GM19463 (cell line): ENCODE data around the gene CCNE1.

ENCODE experiments used
- ATAC-seq: cut with Tn5 transposase; IDR thresholded peaks from one replicate; pipeline ENCODE4 v1.9.1; 2021; ENCODE audit warnings: mild to moderate bottlenecking, moderate library complexity; ENCODE audit not compliant: unreplicated experiment

Gene CCNE1

DNA sequence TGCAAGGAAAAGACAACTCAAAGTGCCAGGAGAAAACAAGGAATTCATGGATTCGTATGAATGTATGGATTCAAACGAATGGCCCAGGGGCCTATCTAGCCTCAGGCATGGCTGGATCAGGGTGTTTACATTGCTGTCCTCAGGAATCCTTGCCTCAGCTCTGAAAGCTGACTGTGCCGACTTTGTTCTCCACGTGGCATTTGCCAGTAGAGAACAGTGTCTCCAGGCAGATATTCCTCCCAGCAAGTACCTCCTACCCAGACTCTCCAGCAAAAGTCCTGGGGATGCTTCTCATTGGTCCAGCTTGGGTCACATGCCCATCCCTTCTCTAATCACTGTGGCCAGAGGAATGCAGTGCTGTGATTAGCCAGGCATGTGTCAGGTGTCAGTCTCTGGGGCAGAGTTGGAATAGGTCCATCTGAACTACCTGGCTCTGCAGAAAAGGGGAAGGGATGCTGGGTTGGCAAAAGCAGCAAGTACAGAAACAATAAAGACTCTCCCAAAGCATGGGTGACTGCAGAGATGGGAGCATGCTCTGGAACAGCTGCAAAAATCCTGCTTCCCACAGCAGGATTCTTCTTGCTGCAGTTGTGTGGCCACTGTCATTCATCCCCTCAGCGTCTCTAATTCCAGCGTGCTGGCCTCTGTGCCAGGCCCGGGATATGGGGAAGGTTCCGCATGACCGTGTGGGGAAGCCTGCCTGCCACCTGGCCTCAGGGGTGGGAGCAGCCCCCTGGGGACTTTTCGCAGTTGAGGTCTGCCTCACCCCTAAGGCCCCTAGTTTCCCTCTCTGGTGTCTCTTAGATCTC, 30.0 kb downstream of the CCNE1 start:
- ATAC-seq, result no peak

DNA sequence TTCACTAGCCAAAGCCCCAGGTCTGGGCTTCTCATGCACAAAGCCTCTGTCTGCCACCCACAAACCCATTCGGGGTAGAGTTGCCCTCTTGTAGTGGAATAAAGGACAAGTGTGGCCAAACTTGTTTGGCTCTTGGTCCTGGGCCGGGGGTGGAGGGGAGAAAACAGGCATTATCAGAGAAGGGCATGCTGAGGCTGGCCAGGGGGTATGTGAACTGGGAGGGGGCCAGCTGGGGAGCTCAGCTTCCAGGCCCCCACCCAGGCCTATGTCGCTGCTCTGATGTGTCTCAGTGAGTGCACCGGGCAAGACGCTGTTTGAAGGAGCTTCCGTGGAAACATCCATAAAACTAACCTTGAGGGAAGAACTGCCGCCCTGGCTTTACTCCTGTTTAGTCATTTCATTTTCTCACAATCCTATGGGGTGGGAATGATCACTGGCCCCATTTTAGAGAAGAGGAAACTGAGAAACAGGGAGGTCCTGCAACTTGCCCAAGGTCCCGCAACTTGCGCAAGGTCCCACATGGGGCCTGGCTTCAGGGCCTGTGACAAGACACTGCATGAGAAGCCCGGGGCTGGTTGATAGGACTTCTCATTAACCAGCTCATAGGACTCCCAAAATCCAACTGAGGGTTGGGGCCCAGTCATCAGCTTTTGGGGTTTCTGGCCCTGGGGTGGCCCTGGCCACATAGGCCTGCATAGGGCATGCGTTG, 30.8 kb downstream of the CCNE1 start:
- ATAC-seq, result no peak

DNA sequence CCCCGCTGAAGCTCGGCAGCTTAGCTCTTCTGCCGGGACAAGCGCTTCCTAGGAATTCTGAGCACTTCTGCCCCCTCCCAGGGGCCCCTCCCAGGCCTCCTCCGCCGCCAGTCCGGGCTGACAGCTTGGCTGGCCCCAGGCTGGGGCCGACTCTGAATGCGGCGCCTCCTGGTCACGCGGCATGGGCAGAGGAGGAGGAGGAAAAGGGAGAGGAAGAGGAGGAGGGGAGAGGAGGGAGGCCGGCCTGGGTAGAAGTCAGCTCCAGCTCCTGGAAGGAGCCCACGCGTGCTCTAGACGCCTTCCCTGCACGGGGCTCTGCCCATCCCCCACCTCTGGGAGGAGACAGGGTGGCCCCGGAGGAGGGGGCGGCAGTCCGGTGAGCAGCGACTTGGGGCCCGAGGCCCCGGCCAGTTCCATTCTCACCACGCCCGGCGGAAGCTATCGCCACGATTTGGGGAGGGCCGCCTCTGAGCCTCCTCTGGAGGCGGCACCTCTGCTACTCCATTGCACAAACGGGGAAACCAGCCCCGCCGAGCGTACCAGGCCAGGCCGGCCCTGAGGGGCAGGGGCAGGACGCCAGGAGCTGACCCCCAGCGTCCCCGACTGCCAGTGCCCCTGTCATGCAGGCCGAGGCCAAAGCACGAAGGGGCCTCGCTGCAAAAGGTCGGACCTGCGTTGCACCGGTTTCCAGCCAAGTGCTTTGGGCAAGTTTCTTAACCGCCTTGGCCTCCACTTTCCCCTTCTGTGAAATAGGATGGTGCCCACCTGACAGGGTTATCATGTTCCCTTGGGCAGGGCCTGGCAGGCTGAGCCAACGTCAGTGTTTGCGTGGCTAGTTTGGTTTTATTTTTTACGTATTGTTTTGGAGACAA, 31.6 kb downstream of the CCNE1 start:
- no peak for ATAC-seq

DNA sequence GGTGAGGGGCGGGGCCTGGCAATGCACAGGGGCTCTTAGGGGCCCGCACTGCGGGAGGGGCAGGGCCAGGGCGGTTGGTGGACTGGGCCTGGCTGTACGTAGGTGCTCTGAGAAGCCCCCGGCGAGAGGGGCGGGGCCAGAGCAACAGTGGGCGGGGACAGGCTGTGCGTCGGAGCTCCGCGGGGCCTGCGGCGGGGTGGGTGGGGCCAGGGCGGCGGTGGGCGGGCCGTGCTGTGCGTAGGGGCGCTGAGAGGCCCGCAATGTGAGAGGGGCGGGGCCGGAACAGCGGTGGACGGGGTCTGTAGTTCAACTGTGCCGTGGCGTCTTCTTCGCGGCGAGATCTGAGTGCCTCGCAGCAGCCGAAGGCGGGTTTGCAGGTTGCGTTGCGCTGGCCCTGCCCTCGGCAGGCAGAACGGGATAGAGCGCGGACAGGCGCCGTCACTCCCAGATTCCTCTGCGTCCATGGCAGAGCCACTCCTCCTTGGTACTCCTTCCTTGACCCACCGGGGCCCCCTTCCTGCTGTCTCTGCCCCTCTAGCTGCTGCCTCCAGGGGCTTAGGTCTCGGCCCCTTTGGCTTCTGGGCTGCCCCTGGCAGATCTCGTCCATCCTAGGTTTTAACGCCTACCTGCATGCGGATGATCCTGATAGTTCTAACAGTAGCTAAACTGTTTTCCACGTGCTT, 33.2 kb downstream of the CCNE1 start:
- ATAC-seq, result peak; percentile 74

DNA sequence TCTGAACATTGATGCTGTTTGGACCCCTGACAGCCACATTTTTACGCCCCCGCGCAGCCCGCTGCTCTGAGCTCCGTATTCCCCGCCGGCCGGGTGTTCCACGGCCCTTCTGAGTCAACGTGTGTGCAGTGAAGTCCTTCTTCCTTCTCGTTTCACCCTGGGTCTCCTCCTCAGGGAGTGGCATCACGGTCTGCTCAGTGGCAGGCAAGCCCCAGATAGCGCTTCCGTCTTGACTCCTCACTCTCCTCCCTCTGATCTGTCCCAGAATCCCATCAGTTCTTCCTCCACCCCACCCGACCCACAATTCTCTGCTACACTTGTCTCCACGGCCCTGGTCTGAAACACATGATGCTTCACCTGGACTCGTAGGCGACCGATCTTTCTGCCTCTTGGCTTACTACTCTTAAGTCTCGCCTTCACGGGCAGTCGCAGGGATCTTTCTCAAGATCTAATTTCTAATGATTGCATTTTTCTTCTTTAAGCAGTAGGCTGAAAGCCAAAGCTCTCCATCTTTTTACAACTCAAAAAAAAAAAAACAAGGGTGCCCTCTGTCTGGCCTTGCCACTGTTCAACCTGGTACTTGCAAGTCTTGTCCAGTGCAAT, 33.9 kb downstream of the CCNE1 start:
- no peak for ATAC-seq

DNA sequence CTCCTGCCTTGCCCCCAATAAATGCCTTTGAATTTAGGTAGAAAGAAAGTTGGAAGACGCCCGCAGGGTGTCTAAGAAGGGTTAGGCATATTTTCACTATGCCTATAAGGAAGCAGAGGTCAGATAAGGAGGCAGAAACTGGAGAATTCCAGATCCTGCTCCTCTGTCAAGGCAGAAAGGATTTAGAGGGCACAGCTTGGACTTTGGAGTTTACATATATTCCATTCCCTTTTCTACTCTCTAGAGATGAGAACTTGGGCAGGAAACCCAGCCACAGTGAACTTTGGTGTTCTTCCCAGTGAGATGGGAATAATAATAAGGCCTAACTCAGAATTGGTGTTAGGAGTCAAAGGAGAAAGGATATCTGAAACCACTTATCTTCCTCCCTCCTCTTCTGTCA, 37.4 kb downstream of the CCNE1 start:
- no peak for ATAC-seq

DNA sequence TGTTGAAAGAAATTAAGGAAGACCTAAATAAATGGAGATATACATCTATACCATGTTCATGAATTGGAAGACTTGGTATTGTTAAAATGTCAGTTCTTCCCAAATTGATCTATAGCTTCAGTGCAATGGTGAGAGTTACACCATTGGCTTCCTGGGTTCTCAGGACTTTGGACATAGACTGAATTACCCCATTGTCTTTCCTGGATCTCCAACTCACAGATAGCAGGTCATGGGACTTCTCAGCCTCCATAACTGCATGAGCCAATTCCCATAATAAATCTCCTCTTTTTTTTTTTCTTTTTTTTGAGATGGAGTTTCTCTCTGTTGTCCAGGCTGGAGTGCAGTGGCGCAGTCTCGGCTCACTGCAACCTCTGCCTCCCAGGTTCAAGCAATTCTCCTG, 38.7 kb downstream of the CCNE1 start:
- no peak for ATAC-seq

DNA sequence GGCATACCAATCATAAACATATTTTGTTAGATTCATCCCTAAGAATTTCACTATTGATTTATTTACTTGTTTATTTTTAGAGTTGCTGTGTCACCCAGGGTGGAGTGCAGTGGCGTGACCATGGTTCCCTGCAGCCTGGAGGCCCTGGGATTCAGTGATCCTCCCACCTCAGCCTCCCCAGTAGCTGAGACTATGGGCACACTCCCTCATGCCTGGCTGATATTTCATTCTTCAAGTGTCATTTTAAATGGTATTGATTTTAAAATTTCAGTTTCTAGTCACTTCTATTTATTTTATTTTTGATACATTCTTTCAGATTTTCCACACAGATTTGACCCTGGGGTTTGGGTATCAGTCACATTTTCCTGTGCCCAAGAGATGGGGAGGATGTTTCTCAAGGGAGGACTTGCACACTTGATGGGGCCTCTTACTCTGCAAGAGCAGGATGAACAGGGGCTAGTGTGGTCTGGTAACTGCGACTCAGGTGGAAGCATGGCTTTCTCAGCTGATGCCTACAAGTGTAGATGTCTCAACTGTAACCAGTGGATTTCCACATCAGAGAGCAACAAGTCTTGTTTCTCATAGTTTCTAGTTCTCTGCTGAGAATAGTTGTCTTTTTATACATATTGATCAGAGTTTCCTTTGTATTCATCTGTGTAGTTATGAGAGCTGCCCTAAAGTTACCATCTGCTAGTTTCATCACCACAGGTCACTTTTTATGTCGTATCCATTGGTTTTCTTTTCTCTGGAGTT, 40.2 kb downstream of the CCNE1 start:
- ATAC-seq, result no peak

DNA sequence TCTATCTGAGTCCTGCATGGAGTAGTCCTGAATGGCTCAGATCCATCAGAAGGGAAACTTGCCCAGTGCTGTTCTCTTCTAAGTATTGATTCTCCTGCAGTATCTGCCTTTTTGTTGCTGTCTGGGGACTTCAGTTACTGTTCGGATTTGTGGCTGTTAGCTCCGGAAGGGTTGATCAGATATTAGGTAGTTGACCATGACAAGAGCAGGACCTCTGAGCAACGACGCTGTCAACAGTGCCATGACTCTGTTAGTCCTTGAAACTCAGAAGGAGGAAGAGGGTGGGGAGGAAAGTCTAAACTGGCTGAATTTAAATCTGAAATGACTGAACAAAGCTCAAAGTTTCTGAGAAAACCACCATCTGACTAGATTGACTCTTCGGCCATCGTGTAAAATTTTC, 42.2 kb downstream of the CCNE1 start:
- no peak for ATAC-seq

DNA sequence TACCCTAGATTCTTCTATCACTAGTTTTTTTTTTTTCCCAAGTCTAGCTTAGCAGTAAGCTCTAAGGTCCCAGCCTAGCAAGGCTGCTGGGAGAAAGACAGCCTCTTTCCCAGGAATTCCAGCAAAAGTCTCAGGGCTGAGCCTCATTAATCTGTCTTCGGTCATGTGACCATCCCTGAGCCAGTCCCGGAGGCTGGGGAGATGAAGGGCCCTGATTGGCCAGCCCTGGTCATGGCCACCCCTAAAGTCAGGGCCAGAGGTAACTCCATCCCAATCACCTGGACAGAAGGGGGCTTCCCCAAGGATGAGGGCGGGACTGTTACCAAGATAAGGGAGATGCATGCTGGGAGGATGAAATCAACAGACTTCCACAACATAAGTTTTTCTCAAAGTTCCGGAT, 43.3 kb downstream of the CCNE1 start:
- no peak for ATAC-seq

DNA sequence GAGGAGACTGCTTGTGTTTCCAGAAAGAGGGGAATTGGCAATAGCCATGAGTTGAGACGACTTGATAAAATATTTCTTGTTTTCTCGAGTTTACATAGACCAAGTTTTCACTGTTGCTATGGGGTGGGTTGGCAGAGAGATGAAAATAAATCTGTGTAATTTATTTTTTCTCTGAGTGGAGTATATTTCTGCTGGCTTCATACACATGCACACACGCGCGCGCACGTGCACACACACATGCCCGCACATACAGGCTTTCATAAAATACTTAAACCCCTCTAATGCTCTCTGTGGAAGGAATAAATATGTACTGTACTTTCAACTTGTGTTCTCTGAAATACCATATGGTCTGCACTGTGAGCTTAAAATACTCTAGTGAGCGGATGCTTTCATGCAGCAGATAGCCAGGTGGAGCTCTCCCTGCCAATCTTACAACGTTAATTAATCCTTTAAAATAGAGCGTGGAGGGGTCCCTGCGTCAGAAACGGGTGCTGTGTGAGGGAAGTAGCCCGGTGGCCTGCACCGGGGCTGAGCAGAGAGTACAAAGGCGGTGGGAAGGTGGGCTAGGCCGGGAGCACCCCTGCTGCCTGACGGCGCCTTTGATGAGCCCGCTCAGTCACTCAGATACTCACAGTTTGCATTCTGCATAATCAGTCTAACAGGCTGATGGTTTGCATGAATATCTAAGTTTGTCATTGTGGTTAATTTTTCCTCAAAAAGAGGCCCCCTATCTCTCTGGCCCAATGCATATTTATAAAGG, 44.1 kb downstream of the CCNE1 start:
- no peak for ATAC-seq

DNA sequence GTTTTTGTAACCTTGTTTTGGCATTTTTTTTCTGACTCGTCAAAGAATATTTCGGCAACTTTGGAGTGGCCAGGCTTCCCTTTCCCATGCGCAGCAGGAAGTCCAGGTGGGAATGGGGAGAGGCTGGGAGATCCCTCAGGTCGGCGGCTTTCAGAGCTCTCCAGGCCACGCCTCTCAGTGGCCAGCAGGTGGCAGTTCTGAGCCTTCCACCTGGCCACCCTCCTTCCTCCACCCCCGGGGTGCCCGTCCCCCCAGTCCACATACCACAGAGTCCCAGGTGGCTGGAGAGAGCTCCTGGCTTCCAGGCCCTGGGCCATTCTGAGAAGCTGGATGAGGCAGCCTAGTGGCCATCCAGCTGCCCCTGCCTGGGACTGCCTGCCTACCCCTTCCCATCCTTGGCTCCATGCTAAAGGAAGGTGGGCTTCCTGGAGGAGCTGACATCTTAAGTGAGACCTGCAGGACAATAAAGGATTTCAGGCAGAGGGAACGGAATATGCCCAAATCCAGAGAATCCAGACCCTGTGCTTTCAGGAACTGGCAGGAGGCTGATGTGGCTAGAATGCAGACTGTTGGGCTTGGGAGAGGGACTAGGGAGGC, 46.3 kb downstream of the CCNE1 start:
- no peak for ATAC-seq

DNA sequence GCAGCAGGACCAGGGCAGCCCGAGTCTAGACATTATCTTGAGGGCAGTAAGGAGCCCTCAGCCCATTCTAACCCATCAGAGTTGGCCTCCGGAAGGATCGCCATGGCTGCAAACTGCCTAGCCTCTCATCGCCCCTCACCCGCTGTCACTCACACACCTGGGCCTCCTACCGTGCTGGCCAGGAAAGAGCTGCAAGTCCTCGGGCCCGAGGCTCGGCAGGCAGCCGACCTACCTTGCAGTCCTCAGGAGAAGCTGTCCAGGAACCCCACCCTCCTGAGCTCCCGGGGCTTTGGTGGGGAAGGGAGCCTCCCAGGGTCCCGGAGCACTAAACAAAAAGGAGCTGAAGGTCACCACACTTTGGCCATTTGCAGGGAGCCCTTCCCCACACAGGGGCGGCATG, 46.8 kb downstream of the CCNE1 start:
- no peak for ATAC-seq

DNA sequence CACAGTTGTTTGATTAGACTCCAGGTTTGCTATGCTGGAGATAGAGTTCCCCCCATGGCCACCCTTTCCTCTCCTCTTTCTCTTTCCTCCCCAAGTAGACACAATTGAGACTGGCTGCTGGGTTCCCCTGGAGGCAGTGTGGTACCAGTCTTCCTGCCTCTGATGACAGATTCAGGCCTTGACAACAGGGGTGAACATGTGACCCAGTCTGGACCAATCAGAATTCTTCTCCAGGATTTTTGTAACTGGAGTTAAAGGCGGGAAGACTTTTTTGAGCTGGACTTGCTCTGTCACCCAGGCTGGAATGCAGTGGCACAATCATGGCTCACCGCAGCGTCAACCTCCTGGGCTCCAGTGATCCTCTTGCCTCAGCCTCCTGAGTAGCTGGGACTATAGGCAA, 48.7 kb downstream of the CCNE1 start:
- no peak for ATAC-seq

DNA sequence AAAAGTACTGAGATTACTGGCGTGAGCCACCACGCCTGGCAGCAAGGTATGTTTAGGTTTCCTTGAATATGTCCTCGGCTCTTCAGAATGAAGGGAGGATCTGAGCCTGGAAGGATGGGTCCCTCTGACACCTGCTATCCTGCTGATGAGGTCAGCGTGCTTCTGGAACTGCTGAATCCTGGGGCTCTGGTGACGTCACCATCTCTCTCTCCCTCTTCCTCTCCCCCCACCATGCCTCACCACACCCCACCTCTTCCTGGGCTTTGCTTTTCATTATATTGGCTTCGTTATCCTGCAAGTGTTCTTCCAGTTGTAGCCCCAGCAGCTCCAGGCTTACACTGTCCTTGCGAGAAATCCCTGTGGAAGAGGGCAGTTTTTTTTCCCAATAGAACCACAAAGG, 49.8 kb downstream of the CCNE1 start:
- no peak for ATAC-seq

DNA sequence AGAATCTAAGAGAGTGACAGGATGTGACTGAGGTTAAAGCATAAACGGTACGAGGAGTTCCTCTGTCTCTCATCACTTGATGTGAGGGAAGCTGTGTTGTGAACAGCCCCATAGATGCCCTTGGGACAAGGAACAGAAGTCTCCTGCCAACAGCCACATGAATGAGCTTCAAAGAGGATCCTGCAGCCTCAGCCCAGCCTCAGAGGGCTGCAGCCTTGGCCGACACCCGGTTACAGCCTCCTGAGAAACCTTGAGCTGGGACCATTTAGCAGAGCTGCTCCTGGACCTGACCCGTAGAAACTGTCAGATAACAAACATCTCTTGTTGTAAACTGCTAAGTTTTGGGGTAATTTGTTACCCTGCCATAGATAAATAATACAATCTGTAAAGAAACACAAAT, 54.2 kb downstream of the CCNE1 start:
- no peak for ATAC-seq

DNA sequence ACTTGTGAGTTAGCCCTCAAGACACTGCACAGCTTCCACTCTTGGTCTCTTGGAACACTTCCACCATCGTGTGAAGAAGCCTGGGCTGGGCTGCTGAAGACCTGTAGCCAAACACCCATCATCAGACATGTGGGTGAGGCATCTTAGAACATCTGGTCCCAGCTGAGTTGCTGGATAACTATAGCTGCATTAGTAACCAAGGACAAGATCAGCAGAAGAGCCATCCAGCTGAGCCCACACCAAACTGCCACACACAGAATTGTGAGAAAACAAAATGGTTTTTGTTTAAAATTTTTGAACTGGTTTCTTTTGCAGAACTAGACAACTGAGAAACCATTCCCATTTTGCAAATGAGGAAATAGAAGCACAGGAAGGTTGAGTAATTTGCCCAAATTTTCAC, 56.2 kb downstream of the CCNE1 start:
- no peak for ATAC-seq

DNA sequence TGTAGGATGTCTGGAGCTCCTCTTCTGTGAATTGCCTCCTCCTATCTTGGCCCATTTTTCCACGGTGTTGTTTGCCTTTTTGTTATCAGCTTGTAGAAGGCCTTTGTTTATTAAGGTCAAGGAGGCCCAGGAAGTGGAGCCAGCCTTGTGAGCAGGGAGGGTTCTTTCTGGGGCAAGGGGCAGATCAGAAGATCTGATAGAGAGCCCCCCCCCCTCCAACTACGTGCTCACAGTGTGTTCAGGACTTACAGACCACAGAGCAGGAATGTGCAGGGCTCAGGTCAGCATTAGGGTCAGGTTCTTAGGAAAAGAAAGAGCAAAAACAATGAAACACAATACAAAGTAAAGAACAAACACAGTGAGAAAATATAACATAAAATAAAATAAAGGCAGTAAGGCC, 59.4 kb downstream of the CCNE1 start:
- no peak for ATAC-seq

DNA sequence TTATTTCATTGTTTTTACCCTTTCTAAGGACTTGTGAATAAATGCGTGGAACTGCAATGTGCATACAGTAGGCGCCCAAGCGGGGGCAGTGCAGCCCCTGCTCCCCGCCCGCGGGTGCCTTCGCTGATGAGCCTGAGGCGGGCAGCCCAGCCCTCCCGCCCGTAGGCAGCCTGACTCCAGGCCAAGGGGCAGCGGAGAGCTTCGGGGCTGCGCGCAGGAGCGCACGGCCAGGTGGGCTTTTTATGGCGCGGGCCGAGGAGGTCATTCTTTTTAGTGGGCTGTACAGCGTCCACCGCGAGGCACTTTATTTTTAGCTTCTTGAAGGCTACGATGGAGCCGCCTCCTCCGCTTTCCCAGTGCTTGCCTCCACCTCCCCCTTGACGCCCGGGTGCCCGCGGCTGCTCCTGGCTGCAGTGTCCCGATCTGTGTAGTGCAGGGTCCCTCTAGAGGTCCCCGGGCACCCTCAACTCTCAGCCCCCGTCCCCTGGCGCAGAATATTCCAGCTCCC, 60.5 kb downstream of the CCNE1 start:
- ATAC-seq, result no peak
